CD4-positive, alpha-beta T cell treated with Interleukin-2 at 100 ng/mL for 4 hours (primary cell): ENCODE results near the gene C1QL4.
"Not testable (repeated sequence)": the region's sequence is repeated elsewhere in the genome, so short reads cannot be mapped to it uniquely, and the experiment has no call there.

ENCODE experiments used
- DNase-seq: peaks from one replicate; pipeline ENCODE4 v3.0.0-alpha.2; 2020; ENCODE audit warnings: low spot score

C1QL4 gene

GRCh38 chr12:49301760-49302159, 35.2 kb downstream of the C1QL4 start:
- DNase-seq, result no peak

DNA sequence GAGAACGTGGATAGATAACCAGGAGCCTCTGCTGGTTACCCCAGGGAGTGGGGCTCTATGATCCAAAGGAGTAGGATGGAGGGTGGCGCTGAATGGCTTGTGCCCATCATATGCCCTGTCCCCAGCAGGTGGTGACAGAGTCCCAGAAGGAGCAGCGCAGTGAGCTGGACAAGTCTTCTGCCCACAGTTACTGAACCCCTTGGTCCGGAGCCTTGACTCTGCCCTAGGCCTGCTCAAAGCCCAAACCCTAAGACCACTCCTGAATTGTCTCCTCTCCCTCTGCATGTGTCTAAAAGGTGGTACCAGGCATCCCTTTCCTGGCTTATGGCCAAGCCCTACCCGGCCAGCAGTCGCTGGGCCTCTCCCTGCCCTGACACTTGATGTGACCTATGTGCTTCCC, 38.8 kb downstream of the C1QL4 start:
- no peak for DNase-seq

GRCh38 chr12:49297695-49298060, 39.3 kb downstream of the C1QL4 start:
- DNase-seq, result no peak

GRCh38 chr12:49296836-49297694, 39.9 kb downstream of the C1QL4 start:
- peak; percentile 17 for DNase-seq

- peak; percentile 60 for DNase-seq
These were observed 40.8 kb downstream of the C1QL4 start for GRCh38 chr12:49296034-49296835.

DNA sequence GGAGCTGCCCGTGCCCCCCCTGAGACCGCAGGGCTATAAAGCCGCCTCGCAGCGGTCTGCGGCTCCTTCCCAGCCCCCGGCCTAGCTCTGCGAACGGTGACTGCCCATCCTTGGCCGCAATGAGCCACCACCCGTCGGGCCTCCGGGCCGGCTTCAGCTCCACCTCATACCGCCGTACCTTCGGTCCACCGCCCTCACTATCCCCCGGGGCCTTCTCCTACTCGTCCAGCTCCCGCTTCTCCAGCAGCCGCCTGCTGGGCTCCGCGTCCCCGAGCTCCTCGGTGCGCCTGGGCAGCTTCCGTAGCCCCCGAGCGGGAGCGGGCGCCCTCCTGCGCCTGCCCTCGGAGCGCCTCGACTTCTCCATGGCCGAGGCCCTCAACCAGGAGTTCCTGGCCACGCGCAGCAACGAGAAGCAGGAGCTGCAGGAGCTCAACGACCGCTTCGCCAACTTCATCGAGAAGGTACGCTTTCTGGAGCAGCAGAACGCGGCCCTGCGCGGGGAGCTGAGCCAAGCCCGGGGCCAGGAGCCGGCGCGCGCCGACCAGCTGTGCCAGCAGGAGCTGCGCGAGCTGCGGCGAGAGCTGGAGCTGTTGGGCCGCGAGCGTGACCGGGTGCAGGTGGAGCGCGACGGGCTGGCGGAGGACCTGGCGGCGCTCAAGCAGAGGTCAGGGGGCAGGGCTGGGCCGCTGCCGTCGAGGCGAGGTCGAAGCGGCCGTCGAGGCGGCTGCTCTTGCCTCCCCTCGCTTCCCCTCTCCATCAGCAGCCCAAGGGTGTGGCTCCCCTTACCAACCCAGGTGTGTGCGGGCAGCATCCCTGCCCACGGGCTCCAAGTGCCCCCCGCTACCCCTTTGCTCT, 41.7 kb downstream of the C1QL4 start, which contains the start of gene PRPH:
PRPH (plus strand) TSS at position 66 of the 855 bp plus-strand sequence; CDS start at position 120, 54 bp downstream.
- DNase-seq, result no peak

DNA sequence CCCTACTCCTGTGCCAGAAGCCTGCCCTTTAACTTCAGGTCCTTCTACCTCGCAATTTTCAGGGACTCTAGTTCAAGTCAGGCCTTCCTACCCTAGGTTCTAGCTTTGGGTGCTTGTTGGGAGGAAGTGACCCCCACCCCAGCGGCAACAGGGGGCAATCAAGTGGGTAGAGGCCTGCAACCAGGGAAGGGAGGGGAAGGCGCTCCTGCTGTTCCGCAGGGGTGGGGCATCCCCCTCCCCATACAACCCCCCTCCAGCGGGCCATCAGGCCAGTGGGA, 42.2 kb downstream of the C1QL4 start:
- DNase-seq, result no peak

GRCh38 chr12:49294086-49294803, 42.7 kb downstream of the C1QL4 start:
- DNase-seq, result no peak

GRCh38 chr12:49293056-49293956, 43.7 kb downstream of the C1QL4 start:
- no peak for DNase-seq

GRCh38 chr12:49292729-49293055, 44.3 kb downstream of the C1QL4 start:
- DNase-seq, result no peak

DNA sequence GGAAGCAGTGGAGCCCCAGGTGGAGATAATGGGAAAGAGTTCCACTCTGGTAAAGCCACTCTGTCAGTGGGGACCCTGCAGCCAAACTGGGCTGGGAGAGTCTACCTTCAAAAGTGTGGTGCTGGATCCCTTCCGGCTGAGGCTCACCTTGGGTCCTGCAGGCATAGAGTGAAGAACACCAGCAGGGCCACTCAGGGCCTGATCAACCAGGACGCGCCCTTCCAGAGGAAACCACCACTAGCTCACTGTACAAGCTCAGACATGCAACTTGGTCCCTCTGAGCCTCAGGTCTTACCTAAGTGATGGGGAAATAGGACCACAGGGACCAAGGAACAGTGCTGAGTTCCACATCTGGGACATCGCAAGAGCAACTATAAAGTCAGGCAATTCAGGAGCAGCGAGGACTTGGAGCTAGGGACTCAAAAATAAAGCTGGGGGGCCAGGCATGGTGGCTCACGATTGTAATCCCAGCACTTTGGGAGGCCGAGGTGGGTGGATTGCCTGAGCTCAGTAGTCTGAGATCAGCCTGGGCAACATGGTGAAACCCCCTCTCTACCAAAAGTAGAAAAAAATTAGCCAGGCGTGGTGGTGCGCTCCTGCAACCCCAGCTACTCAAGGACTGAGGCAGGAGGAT, 47.9 kb downstream of the C1QL4 start:
- DNase-seq, result no peak

GRCh38 chr12:49288412-49288853, 48.6 kb downstream of the C1QL4 start:
- peak; percentile 81 for DNase-seq

- DNase-seq, result no peak
These were observed 49.1 kb downstream of the C1QL4 start for GRCh38 chr12:49287876-49288275.

- no peak for DNase-seq
These were observed 52.3 kb downstream of the C1QL4 start for GRCh38 chr12:49284672-49285071.

- DNase-seq, result no peak
These were observed 53.2 kb downstream of the C1QL4 start for GRCh38 chr12:49283541-49284429.

DNA sequence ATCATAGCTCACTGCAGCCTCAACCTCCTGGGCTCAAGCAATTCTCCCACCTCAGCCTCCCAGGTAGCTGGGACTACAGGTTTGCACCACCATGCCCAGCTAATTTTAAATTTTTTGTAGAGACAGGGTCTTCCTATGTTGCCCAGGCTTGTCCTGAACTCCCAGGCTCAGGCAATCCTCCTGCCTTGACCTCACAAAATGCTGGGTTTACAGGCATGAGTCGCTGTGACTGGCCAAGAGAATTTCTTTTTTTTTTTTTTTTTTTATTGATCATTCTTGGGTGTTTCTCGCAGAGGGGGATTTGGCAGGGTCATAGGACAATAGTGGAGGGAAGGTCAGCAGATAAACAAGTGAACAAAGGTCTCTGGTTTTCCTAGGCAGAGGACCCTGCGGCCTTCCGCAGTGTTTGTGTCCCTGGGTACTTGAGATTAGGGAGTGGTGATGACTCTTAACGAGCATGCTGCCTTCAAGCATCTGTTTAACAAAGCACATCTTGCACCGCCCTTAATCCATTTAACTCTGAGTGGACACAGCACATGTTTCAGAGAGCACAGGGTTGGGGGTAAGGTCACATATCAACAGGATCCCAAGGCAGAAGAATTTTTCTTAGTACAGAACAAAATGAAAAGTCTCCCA, 54.1 kb downstream of the C1QL4 start:
- DNase-seq, result not testable (repeated sequence)
